ENCODE measurements around the gene RGS6. TPM values are rescaled to one million over a fixed set of nuclear protein-coding genes. Genes with fewer than 3 reads are reported as not detected.

Gene RGS6
- total RNA-seq, 1 donor from 2014 or later = 23.3 TPM

DNA sequence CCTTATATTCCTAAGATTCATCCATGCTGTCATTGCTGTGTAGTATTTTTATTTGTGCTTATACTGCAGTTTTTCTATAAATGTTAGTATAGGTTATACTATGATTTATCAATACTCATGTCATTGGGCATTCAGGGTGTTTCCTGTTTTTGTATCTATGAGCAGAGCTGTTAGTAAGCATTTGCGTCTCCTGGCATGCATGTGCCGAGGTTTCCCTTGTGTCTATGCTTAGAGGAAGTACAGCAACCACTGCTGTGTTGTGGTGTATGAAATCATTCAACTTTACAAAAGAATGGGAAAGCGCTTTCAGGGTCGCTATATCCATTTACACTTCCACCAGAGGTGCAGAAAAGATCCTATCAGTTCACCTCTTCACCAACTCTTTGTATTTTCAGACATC is 122.7 kb downstream of the RGS6 start:
- intact Hi-C loops (cut with DNase I) = no loop called here
- ATAC-seq (no peak), DNase-seq (ENCODE audit: missing footprints) (no peak)

DNA sequence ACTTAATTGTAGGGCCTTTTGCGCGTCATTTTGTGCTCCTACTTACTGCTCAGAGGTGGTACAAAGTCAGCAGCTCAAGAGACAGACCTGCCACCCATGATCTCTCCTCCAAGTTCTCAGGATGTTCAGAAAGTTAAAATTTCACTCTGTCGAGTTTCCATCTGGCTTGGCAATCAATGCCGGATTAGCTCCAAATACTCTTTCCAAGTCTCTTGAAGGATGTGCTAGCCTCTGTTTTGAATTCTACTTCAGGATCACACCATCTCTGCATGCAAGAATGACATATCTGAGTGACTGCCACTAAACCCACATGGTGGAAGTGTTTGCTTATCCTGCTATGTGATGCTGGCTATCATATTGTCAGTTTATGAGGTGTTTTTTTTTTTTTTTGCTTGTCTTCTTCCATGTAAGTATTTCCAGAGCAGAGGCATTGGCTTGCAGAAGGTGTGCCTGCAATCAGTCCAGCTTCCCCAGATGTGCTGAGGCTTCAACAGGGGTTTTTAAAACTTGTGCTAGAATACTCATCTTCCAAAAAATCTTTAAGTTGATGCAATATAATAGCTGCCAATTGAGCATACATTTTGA is 125.6 kb downstream of the RGS6 start:
- ATAC-seq (no peak), DNase-seq (ENCODE audit: missing footprints) (no peak)
- intact Hi-C loops (cut with DNase I) = no loop called here

DNA sequence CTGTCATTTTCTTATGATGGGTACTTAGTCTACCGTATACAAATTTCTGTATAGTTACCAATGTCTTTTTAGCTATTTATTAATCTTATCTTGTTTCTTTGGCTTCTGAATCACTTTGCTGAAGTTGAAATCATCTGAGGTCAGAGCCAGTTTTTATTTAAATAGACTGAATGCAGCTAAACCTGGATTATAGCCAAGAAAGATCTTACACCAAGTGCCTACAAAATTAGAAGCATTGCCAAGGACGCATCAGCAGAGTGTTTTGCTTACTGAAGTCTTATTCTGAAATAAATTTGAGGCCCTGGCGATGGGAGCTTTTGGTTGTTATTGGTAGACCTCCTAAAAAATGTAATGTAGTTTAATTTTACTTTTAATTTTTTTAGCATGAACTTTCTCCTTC is 128.2 kb downstream of the RGS6 start:
- ATAC-seq (no peak), DNase-seq (ENCODE audit: missing footprints) (no peak)
- intact Hi-C loops (cut with DNase I) = no loop called here

DNA sequence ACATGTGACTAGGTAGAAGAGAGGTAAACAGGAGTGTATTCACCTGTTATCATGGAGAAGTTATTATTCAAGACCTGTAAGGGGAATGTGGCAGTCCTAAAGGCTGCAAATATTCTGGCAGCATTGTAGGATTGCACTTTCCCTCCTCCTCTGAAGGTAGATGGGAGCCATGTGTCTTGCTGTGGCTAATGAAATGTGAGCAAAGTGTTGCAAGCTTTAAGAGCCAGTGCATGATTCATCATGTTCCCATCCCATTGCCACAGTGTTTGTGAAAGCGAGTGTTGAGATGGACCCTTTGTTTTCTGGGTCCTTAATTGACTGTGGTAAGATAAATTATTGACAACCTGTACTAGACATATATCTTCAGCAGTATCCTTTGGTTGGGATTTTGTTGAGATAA is 128.7 kb downstream of the RGS6 start:
- DNase-seq (ENCODE audit: missing footprints) (no peak), ATAC-seq (peak; percentile 45)

DNA sequence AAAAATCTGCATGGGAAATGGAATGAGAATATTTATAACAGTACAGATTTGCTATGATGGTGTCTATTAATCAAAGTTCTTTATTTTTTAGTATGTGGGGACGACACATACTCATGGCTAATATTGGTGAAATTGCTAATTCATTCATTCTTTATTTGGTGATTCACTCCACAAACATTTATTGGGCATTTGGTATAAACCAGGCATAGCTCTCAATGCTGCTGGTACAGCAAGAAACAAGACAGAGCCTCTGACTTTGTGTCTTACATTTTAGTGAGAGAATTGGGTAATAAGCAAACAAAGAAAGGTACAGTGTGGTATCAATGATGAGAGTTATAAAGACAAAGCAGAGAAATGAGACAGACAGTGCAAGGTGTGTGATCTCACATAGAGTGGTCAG is 129.5 kb downstream of the RGS6 start:
- DNase-seq (ENCODE audit: missing footprints) (no peak), ATAC-seq (no peak)
- intact Hi-C loops (cut with DNase I) = no loop called here

More for the DNA sequence above, 128.7 kb downstream of the RGS6 start:
- intact Hi-C loops (cut with DNase I) = no loop called here

DNA sequence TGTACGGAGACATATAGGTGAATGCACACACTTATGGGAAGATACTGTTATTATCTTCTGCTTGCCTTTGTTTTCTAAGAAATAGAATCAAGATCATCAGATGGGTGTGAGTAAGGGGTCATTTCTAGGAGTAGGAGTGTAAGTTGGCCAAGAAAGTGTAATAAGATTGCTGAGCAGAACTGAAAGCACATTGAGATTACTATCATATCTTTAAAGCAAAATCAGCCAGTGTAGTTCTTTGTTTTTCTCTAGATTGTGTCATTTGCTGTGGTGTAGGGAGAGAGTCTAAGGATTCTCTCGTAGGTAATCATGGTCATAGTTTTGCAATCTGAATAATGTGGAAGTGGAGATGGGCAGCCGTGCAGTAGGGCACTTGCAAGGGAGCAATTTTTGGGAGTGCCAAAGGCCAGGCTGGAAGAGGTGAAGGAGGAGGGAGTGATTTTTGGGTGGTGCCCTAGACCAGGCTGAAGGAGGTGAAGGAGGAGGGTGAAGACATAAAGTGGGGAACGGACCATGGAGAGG is 131.6 kb downstream of the RGS6 start:
- intact Hi-C loops (cut with DNase I) = no loop called here
- ATAC-seq = no peak
- no peak for DNase-seq (ENCODE audit: missing footprints)

DNA sequence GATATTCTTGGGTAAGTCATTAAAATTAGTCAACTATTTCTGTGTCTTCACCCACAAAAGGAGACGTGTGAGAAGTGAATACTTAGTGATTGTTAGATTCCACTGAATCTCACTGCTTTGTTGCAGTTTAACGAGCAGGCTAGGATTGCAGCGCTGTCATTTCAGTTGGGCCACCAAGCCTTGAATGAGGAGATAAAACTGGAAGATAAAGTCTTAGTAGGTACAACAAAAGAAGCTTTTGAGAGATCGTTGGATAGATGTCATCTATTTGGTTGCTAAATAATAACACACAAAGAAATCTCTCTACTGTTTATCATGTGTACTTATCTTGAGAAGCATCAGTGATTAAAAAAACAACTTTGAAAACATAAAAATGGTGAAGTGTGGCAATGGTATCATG is 132.3 kb downstream of the RGS6 start:
- no peak for ATAC-seq
- no peak for DNase-seq (ENCODE audit: missing footprints)
- intact Hi-C loops (cut with DNase I) = no loop called here

DNA sequence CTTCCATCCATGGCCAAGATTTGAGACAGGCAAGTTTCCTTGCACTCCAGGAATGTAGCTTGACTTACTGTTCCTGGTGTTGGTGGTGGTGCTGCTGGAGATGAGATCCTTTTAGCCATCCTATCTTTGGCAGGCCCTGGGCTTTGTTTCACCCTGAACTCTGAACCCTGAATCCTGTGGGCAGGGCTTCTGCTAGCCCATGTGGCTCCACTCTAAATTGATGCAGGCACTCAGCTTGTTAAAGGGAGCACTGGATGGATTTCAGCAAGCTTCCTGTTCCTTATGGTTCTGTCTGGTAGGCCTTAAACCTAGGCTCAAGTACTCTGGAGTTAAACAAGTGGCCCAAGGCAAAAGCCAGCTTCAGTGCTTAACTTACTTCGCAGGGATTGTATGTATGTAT is 138.2 kb downstream of the RGS6 start:
- DNase-seq (ENCODE audit: missing footprints) (no peak), ATAC-seq (no peak)
- intact Hi-C loops (cut with DNase I) = no loop called here

DNA sequence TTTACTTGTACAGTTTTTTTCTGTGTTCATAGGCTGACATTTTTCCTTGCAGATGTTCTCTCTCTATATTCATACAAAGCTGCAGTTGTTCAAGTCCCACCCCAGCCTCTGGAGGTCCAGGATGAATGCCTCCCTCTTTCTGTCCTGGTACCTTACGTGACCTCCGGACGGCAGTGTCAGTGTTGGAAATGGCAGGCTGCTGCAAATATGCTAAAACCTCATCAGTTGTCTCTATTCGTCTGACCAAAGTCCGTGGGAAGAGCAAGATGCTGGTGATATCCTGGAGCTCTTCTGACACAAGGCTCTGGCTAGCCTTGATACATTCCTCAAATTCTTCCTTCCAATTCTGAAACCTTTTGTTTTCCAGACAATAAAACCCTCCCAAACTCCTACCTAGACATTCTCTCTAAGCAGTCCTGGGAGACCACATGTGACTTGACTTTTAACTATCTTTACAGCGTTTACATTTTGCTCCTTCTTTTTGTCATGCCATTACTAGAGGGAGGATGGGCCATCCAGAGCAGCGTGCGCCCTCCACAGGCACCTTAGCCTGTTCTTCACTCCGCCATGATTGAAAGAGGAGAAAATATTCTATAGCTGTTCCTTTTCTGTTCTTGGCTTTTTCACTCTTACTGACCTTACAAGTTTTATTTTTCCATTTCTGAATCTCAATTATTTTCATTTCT is 143.6 kb downstream of the RGS6 start:
- ATAC-seq (no peak), DNase-seq (ENCODE audit: missing footprints) (no peak)
- intact Hi-C loops (cut with DNase I) = no loop called here

DNA sequence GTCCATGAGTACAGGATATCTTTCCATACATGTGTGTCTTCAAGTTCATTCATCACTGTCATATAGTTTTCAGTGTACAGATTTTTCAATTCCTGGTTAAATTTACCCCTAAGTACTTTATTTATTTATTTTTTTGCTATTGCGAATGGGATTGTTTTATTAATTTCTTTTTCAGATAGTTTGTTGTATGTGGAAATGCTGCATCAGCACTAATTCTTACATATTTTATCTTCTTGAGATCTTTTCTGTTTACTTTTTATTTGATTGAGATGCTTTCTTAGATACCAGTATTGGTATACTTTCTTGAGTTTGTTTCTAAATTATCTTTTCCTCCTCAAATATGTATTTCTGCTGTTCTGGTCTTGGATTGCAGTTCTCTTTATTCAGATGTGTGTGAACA is 148.9 kb downstream of the RGS6 start:
- DNase-seq (ENCODE audit: missing footprints) (no peak), ATAC-seq (no peak)
- intact Hi-C loops (cut with DNase I) = no loop called here

DNA sequence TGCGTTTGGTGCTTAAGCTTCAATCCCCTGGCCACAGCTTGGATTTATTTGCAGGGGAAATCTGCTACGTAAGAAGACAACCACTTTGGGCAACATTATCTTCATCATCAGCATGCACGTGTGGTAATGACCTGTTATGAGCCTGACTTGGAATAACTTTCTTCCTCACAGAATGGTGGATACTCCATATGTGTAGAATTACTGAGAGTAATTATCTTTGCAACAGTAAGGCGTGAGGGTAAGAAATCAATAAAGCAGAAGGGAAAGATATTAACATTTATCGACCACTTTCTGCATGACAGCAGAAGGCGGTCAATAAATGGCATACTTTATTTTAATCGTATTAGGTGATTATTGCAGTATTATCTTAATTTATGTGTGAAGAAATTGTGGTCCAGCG is 152.7 kb downstream of the RGS6 start:
- DNase-seq (ENCODE audit: missing footprints) (no peak), ATAC-seq (no peak)
- intact Hi-C loops (cut with DNase I) = no loop called here

DNA sequence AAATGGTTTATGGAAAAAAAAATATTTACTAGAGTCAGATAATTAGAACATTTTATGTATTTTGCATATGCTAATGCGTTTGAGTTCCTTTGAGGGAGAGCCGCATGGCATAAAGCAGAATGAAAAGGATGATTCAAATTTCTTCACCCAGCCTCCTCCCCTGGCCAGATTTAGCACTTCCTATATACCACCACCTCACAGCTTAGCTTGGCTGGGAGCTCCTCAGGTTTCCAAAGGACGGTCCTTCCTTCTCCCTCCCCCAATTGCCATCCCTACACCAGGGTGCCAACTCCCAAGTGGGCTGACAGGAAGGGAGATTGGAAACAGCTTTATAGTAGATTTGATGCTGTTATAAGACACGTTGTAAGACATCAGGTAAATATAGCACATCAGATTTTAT is 157.4 kb downstream of the RGS6 start:
- intact Hi-C loops (cut with DNase I) = no loop called here
- ATAC-seq = no peak
- no peak for DNase-seq (ENCODE audit: missing footprints)

DNA sequence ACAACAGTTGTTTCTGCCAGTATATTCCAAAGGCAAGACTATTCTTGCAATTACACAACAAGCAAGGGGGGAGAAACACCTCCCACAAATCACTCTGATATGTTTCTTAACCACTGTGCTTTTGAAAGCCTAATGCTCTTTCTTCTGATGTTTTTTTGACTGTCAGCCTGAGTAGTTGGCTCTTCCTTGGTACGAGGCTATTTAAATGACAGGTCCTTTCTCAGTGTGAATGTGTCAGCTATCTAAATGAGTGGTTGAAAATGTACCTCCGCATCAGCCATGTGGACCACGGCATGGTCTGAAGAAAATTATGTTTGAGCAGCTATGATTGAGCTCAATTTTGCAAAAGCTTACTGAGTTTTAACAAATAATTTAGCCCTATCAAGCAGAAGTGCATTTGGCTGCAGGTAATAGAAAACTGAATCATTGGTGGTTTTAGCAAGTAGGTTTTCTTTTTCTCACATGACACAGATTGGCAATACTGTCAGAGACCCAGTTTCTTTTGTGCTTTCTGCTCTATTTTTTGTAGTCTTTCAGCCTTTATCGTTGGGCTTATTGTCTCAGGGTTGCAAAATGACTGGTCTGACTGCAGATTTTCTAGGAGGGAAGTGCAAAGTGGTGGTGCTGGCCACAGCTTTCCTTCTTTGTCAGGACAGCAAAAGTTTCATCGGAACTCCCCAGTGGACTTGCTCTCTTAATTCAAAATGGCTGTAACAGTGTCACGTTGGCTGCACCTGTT is 162.8 kb downstream of the RGS6 start:
- intact Hi-C loops (cut with DNase I) = no loop called here
- no peak for ATAC-seq

DNA sequence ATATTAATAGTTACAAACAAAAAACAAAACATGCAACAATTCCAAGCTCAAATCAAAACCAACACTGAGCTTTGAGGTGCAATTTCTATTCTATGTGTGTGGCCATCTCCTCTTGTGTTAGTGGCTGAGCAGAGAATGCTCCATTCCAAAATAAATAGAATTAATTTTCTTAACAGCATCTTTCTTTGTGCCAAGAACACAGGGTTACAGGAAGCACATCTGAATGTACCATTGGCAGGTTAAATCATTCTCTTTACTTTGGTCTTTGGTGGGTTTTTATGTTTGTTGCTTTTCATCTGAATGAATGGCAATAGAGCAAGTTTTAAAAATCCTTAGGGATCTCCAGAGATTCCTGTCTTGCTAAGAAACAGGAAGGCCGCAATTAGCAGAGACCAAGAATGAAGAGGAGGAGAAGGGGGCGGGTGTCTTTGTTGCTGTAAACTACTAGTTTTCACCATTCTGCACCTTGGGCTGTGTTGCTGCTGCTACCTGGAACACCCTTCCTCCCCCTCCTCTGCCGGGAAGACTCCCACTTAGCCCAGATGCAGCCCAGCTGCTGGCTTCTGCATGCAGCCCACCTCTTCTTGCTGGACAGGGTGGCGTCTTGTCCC is 165.0 kb downstream of the RGS6 start:
- intact Hi-C loops (cut with DNase I) = no loop called here
- DNase-seq (ENCODE audit: missing footprints) (no peak), ATAC-seq (no peak)

More for the DNA sequence above, 162.8 kb downstream of the RGS6 start:
- no peak for DNase-seq (ENCODE audit: missing footprints)

DNA sequence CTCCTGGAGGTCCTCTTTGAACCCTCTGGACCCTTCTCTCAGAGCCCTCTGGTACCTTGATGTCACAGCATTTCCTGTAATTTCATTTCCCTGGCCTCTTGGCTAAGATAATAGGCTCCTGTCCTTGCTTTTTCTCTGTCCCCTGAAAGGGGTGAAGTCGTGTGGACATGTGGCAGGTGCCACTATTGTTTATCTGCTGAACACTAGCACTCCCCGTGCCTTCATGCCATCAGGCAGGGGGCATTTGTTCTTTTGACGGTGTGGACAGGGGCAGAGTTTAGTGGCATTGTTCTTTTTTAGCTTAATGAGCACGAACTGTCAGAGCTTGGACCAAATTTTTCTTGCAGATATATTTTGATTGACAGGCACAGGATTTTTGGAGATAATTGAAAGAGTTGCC is 166.0 kb downstream of the RGS6 start:
- ATAC-seq (peak; percentile 50), DNase-seq (ENCODE audit: missing footprints) (no peak)
- intact Hi-C loops (cut with DNase I) = no loop called here

DNA sequence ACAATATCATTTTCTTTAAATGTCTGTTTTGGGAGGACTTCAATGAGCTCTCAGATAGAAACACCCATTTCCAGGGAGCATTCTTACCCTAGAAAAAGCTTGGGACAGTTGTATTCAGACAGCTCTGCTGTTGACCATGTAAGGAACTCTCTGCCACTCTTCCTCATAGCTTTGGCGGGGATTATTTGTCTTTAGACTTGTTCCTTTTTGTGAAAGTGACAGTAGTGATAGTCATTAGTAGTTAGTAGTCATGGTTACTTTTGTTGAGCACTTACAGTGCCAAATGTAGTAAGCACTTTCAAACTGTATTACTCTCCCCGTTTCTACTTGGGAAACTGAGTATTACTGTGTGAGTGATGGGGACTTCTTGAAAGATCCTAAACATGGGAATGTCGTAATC is 167.3 kb downstream of the RGS6 start:
- DNase-seq (ENCODE audit: missing footprints) = no peak
- ATAC-seq = no peak
- intact Hi-C loops (cut with DNase I) = no loop called here

DNA sequence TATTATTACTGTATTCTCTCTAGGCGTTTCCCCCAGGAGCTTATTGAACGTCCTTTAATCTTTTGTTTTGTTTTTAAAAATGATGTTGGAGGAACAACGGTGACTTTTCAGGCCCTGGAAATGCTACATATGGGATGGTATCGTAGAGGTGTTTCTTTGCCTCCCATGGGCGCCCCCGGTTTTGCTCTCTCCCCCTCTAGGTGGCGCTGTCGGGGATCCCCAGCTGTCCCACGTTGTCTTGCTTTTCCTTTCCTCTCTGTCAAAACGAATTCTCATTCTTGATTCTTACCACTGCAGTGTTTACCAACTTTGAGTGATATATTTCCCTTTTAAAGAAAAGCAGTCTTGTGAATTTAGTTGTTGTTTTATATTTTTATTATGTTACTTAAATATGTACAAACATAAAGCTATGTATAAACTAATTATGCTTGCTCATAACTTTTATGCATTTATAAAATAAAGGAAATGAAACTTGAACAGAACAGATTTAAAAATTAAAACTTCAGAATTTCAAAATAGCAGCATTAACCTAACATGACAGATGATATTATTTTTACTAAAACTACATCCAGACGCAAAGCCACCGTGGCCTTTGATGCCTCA is 171.9 kb downstream of the RGS6 start:
- DNase-seq (ENCODE audit: missing footprints) (no peak), ATAC-seq (no peak)
- intact Hi-C loops (cut with DNase I) = no loop called here

DNA sequence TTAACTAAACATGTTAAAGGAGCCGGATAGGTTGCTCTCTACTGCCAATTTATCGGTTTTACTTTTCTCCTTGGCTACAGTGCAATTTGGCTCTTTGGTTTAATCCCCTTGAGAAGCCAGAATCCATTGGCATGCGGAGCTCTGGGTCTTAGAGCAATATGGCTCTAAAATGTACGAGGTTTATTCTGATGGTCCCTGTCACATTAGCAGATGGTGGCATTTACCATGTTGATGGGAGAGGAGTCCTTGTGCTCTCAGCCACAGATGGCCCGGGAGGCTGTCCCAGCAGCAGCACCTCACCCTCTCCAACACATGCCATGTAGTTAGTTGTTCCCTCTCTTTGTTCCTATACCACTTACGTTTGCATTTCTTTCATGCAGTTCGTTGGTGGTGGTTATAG is 179.7 kb downstream of the RGS6 start:
- DNase-seq (ENCODE audit: missing footprints) = no peak
- no peak for ATAC-seq
- intact Hi-C loops (cut with DNase I) = no loop called here

DNA sequence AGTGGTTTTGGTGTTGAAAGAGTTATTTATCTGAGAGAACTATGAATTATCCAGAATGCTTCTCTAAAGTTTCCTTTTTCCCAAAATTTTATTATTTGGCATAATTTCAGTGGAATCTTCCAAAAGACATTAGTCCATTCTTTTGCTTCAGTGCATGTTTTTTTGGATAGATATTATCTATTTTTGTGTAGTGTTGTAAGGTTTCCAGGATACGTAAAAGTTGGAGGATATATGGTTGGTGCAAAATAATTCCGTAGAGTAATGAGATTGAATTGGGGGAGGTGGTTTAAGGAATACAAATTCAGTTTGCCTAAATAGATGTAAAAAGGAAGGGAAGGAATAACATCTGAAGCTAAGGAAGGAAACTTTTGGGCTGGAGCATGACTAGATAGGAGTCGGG is 186.6 kb downstream of the RGS6 start:
- intact Hi-C loops (cut with DNase I) = no loop called here
- DNase-seq (ENCODE audit: missing footprints) (no peak), ATAC-seq (no peak)
